Lower leg skin (tissue), 4 donors: ENCODE data around the gene CSNK1G3. TPM values are rescaled to one million over a fixed set of nuclear protein-coding genes. Genes with fewer than 3 reads are reported as not detected.
"Not testable (repeated sequence)": the region's sequence is repeated elsewhere in the genome, so short reads cannot be mapped to it uniquely, and the experiment has no call there.

Experiments
- DNase-seq, 2 donors: peaks; one replicate each; pipeline ENCODE4 v3.0.0-alpha.2; 2019; ENCODE audit warnings: low spot score in 2 of 2
- H3K4me3 ChIP-seq: fragments of 200-600 bp; sonication (generic); 2 replicates; pipeline ENCODE4 v1.5.1; 2017; ENCODE audit warnings: mild to moderate bottlenecking, low read depth; ENCODE audit not compliant: poor library complexity, severe bottlenecking
- CTCF ChIP-seq, 3 donors: fragments of 450-650 bp; IDR thresholded peaks; one replicate each; pipeline ENCODE4 v1.5.1; 2016; ENCODE audit warnings: antibody characterized with exemption in 3 of 3, mild to moderate bottlenecking in 3 of 3, moderate library complexity in 2 of 3
- POLR2A ChIP-seq, 2 donors: fragments of 450-650 bp; IDR thresholded peaks; one replicate each; pipeline ENCODE4 v1.6.1; 2016 to 2017; ENCODE audit warnings: antibody characterized with exemption in 2 of 2, mild to moderate bottlenecking in 1 of 2, moderate library complexity in 1 of 2
- WGBS, 2 donors: methylation state at CpG; one replicate each; pipeline ENCODE4 v1.1.5; 2018; 5-methylcytosine and 5-hydroxymethylcytosine counted together
- intact Hi-C: fragments of 100-400 bp; cut with DNase I; formaldehyde crosslinking; loops from one replicate; pipeline ENCODE4 v1.15.0; 2023; ENCODE audit warnings: low total_unique reads
- total RNA-seq, 4 donors: library from RNA; depleted of rRNA; stranded (reverse); fragments of >200 nt; gene quantifications; one replicate each; pipeline ENCODE4 v1.1.0, GENCODE V29; 2016

CSNK1G3 gene
- total RNA-seq, 4 donors from 2014 or later = 21.5 to 32.8 (median 25.1) TPM

GRCh38 chr5:123490974-123491373, 21.0 kb upstream of the CSNK1G3 start:
- intact Hi-C loops = no loop called here
- 82 to 92% methylated on average over 5 of the region's 5 CpGs for WGBS, 2 donors

GRCh38 chr5:123495211-123495610, 16.8 kb upstream of the CSNK1G3 start:
- intact Hi-C loops, DNase-seq, H3K4me3 ChIP-seq: not testable (repeated sequence)
- WGBS, 2 donors = 91 to 96% methylated on average over 2 of the region's 2 CpGs

More at GRCh38 chr5:123490974-123491373, 21.0 kb upstream of the CSNK1G3 start:
- H3K4me3 ChIP-seq = no peak overlapping the region
- no peak for DNase-seq
- TF ChIP-seq POLR2A (IDR thresholded peaks at IDR 0.05) (no peak), CTCF (IDR thresholded peaks at IDR 0.05) (no peak)

GRCh38 chr5:123496892-123497291, 15.1 kb upstream of the CSNK1G3 start:
- H3K4me3 ChIP-seq = no peak overlapping the region
- no peak for DNase-seq
- WGBS, 2 donors = 63 to 87% methylated on average over 3 of the region's 3 CpGs
- TF ChIP-seq CTCF (IDR thresholded peaks at IDR 0.05) (no peak), POLR2A (IDR thresholded peaks at IDR 0.05) (no peak)
- intact Hi-C loops = no loop called here

- H3K4me3 ChIP-seq = no peak overlapping the region
- intact Hi-C loops = no loop called here
- no peak for TF ChIP-seq POLR2A (IDR thresholded peaks at IDR 0.05)
- no peak for TF ChIP-seq CTCF (IDR thresholded peaks at IDR 0.05)
- no peak for DNase-seq
- WGBS, 2 donors = 89 to 95% methylated on average over 4 of the region's 4 CpGs
These were observed 11.5 kb upstream of the CSNK1G3 start for GRCh38 chr5:123500471-123500870.

- TF ChIP-seq POLR2A (IDR thresholded peaks at IDR 0.05) = no peak
- no peak for TF ChIP-seq CTCF (IDR thresholded peaks at IDR 0.05)
- intact Hi-C loops = no loop called here
- H3K4me3 ChIP-seq = no peak overlapping the region
- WGBS, 2 donors = 50 to 55% methylated on average over 3 of the region's 3 CpGs
- no peak for DNase-seq
These were observed 9.9 kb upstream of the CSNK1G3 start for GRCh38 chr5:123502120-123502519.

- TF ChIP-seq POLR2A (IDR thresholded peaks at IDR 0.05) (no peak), CTCF (IDR thresholded peaks at IDR 0.05) (no peak)
- H3K4me3 ChIP-seq = no peak overlapping the region
- intact Hi-C loops = no loop called here
- no peak for DNase-seq
These were observed 8.7 kb upstream of the CSNK1G3 start for GRCh38 chr5:123503299-123503698.
